ENCODE results near the gene DAP. TPM values are rescaled to one million over a fixed set of nuclear protein-coding genes. Genes with fewer than 3 reads are reported as not detected.
A peak's percentile ranks its signal among the peaks of the same experiment; 100 is the strongest.
"Not testable (repeated sequence)": the region's sequence is repeated elsewhere in the genome, so short reads cannot be mapped to it uniquely, and the experiment has no call there.

Gene DAP
- total RNA-seq, 1 experiment from 2014 or later, result 26.0 TPM

- no peak for DNase-seq (ENCODE audit: low spot score)
These were observed 127.6 kb downstream of the DAP start for GRCh38 chr5:10633271-10634049.

GRCh38 chr5:10632110-10632761 lies 128.8 kb downstream of the DAP start:
- peak; percentile 80 for DNase-seq (ENCODE audit: low spot score)

- DNase-seq (ENCODE audit: low spot score), result no peak
These were observed 129.6 kb downstream of the DAP start for GRCh38 chr5:10631316-10631996.

GRCh38 chr5:10630744-10631143 lies 130.3 kb downstream of the DAP start:
- not testable (repeated sequence) for DNase-seq (ENCODE audit: low spot score)

GRCh38 chr5:10630126-10630525 lies 130.9 kb downstream of the DAP start:
- no peak for DNase-seq (ENCODE audit: low spot score)

- no peak for DNase-seq (ENCODE audit: low spot score)
These were observed 131.4 kb downstream of the DAP start for GRCh38 chr5:10629682-10630081.

Other genes starting within 250 kb of the DAP start
- gene ANKRD33B, start 197.2 kb downstream of the DAP start, total RNA-seq (2014; rRNA removed; shearing (Covaris generic)), result 1.2 and 2.3 TPM in 2 replicates